ENCODE data around the gene GPR87. TPM values are rescaled to one million over a fixed set of nuclear protein-coding genes. Genes with fewer than 3 reads are reported as not detected.

Gene GPR87
- total RNA-seq, 1 donor from 2014 or later: 56.9 TPM

DNA sequence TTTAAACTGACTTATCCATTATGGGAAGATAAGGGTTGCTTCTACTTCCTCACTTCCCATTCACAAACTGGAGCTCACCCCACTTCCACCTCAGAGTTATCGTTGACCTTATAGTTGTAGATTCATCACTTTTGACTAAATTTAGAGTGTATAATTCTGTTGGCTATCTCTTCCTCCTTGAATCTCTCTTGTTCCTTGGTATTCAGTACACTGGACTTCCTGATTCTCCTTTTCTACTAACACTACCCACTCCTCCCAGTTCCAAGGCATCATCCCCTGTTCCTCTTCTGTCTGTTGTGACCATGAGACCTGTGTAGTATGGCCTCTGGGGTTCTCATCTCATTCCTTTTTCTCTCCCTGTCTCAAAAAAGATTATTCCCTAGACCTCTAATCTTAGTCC, 5.9 kb upstream of the GPR87 start:
- no peak for TF ChIP-seq CTCF (IDR thresholded peaks at IDR 0.05; ENCODE audit: insufficient read depth, low read length, severe bottlenecking)
- no peak for DNase-seq (ENCODE audit: low read depth)
- no peaks in the 10 kb centered on the region for H3K27me3 ChIP-seq (ENCODE audit: control insufficient read depth, insufficient read depth, low read length)
- H3K36me3 ChIP-seq (ENCODE audit: control insufficient read depth, insufficient read depth, low read length): no peaks in the 10 kb centered on the region
- FAIRE-seq: peak; percentile 52
- no peak overlapping the region for H3K4me3 ChIP-seq (ENCODE audit: low read depth, low read length)

- FAIRE-seq (no peak), DNase-seq (ENCODE audit: low read depth) (no peak)
- no peak overlapping the region for H3K4me3 ChIP-seq (ENCODE audit: low read depth, low read length)
- H3K27me3 ChIP-seq (ENCODE audit: control insufficient read depth, insufficient read depth, low read length): no peaks in the 10 kb centered on the region
- H3K36me3 ChIP-seq (ENCODE audit: control insufficient read depth, insufficient read depth, low read length): no peaks in the 10 kb centered on the region
- TF ChIP-seq CTCF (IDR thresholded peaks at IDR 0.05; ENCODE audit: insufficient read depth, low read length, severe bottlenecking): no peak
These were observed 4.9 kb upstream of the GPR87 start for GRCh38 chr3:151321526-151321925.

DNA sequence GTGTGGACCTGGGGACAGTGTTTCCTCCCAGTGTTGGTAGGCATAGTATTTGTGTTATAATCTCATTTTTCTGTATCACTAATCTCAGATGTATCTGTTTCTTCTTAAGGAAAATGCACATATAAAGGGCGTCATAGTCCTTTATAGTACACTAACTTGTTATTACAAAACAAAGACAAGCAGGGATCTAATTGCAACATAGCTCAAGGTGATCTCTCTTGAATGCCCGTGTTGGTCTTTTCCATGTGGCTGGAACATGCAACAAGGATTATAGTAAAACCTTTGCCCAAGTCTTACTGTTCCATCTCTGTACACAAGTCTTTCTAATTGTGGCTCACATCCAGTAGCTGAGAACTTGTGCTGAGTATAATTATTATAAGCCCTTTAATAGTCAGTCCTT, 3.5 kb upstream of the GPR87 start:
- Histone ChIP-seq H3K36me3 (ENCODE audit: control insufficient read depth, insufficient read depth, low read length) (no peaks in the 10 kb centered on the region), H3K27me3 (ENCODE audit: control insufficient read depth, insufficient read depth, low read length) (no peaks in the 10 kb centered on the region), H3K4me3 (ENCODE audit: low read depth, low read length) (no peak overlapping the region)
- no peak for TF ChIP-seq CTCF (IDR thresholded peaks at IDR 0.05; ENCODE audit: insufficient read depth, low read length, severe bottlenecking)
- FAIRE-seq (no peak), DNase-seq (ENCODE audit: low read depth) (peak; percentile 70)

- peak; percentile 67 for DNase-seq (ENCODE audit: low read depth)
- Histone ChIP-seq H3K27me3 (ENCODE audit: control insufficient read depth, insufficient read depth, low read length) (no peaks in the 10 kb centered on the region), H3K36me3 (ENCODE audit: control insufficient read depth, insufficient read depth, low read length) (no peaks in the 10 kb centered on the region), H3K4me3 (ENCODE audit: low read depth, low read length) (no peak overlapping the region)
- no peak for TF ChIP-seq CTCF (IDR thresholded peaks at IDR 0.05; ENCODE audit: insufficient read depth, low read length, severe bottlenecking)
- FAIRE-seq: no peak
These were observed 3.0 kb upstream of the GPR87 start for GRCh38 chr3:151319628-151320027.

DNA sequence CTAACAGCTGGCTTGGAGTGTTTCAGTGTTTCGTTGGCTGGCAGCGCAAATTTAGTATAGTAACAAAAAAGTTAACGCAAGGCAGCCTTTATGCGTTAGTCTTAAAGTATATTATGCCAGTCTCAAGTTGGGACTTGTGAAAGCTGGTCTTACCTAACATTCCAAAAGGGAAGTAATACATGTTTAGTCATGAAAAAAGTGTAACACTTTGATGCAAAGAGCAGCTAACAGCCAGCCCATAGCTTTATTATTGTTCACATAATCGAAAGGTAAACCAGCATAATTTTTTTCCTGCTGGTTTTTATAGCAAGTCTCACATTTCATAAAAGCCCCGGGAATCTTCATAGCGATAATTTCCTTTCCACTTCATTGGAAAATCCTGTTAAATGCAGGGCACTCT, 2.4 kb upstream of the GPR87 start:
- Histone ChIP-seq H3K4me3 (ENCODE audit: low read depth, low read length) (no peak overlapping the region), H3K27me3 (ENCODE audit: control insufficient read depth, insufficient read depth, low read length) (no peaks in the 10 kb centered on the region), H3K36me3 (ENCODE audit: control insufficient read depth, insufficient read depth, low read length) (no peaks in the 10 kb centered on the region)
- peak; percentile 98 for DNase-seq (ENCODE audit: low read depth)
- FAIRE-seq: no peak
- no peak for TF ChIP-seq CTCF (IDR thresholded peaks at IDR 0.05; ENCODE audit: insufficient read depth, low read length, severe bottlenecking)

- FAIRE-seq (no peak), DNase-seq (ENCODE audit: low read depth) (no peak)
- no peak for TF ChIP-seq CTCF (IDR thresholded peaks at IDR 0.05; ENCODE audit: insufficient read depth, low read length, severe bottlenecking)
- Histone ChIP-seq H3K27me3 (ENCODE audit: control insufficient read depth, insufficient read depth, low read length) (no peaks in the 10 kb centered on the region), H3K36me3 (ENCODE audit: control insufficient read depth, insufficient read depth, low read length) (no peaks in the 10 kb centered on the region), H3K4me3 (ENCODE audit: low read depth, low read length) (no peak overlapping the region)
These were observed 1.7 kb upstream of the GPR87 start for GRCh38 chr3:151318313-151318712.
